ENCODE data around the gene LMF1.

DNA sequence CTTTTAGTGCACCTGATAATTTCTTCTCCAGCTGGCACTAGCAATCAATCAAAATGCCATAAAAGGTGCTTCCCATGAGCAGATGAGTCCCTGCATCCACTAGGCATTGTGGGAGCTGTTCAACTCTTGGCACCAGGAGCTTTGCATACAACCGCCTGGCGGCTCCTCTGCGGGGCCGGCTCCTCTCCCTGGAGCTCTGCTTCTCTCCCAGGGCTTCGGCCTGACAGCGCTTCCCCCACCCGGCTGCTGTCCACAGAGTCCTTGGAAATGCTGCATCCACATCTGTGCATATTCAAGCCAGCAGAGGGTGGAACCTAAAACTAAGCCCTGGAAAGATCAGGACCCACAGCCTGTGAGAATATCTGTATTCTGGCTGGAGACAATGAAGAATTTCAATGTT lies 62.9 kb downstream of the LMF1 start:
- TF ChIP-seq POLR2AphosphoS5 (IDR thresholded peaks at IDR 0.05) (no peak), POLR2A (IDR thresholded peaks at IDR 0.05) (no peak), CTCF (IDR thresholded peaks at IDR 0.05) (no peak)
